ENCODE results near the gene LRRC4C. TPM values are rescaled to one million over a fixed set of nuclear protein-coding genes. Genes with fewer than 3 reads are reported as not detected.

LRRC4C gene
- total RNA-seq, 4 donors from 2014 or later, result 0.19 to 1.1 TPM; not detected in 2

DNA sequence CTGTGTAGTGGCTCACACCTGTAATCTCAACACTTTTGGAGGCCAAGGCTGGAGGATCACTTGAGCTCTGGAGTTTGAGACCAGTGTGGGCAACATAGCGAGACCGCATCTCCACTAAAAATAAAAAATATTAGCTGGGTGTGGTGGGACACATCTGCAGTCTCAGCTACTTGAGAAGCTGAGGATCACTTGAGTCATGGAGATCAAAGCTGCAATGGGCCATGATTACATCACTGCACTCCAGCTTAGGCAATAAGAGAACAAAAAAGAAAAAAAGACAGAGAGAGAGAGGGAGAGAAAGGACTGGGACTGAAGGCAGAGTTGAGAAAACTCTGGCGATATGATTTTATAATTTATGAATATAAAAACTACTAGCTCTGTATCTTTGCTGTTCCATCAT is 473.1 kb downstream of the LRRC4C start:
- 83 to 91% methylated on average over 3 of the region's 3 CpGs for WGBS, 2 donors
- no peak overlapping the region for H3K4me3 ChIP-seq (ENCODE audit: low read depth, poor library complexity, severe bottlenecking)

GRCh38 chr11:40975076-40975475 is 484.4 kb downstream of the LRRC4C start:
- WGBS, 2 donors, result 58 to 63% methylated on average over 2 of the region's 2 CpGs
- DNase-seq (ENCODE audit: low spot score in 2 of 2), result no peak
- H3K4me3 ChIP-seq (ENCODE audit: low read depth, poor library complexity, severe bottlenecking), result no peak overlapping the region
- intact Hi-C loops (cut with DNase I; ENCODE audit: low total_unique reads), result no loop called here
- TF ChIP-seq, protein P1, sequence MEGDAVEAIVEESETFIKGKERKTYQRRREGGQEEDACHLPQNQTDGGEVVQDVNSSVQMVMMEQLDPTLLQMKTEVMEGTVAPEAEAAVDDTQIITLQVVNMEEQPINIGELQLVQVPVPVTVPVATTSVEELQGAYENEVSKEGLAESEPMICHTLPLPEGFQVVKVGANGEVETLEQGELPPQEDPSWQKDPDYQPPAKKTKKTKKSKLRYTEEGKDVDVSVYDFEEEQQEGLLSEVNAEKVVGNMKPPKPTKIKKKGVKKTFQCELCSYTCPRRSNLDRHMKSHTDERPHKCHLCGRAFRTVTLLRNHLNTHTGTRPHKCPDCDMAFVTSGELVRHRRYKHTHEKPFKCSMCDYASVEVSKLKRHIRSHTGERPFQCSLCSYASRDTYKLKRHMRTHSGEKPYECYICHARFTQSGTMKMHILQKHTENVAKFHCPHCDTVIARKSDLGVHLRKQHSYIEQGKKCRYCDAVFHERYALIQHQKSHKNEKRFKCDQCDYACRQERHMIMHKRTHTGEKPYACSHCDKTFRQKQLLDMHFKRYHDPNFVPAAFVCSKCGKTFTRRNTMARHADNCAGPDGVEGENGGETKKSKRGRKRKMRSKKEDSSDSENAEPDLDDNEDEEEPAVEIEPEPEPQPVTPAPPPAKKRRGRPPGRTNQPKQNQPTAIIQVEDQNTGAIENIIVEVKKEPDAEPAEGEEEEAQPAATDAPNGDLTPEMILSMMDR (IDR thresholded peaks at IDR 0.05), result no peak
- no peak for TF ChIP-seq POLR2A (IDR thresholded peaks at IDR 0.05)

More for the DNA sequence above, 473.1 kb downstream of the LRRC4C start:
- intact Hi-C loops (cut with DNase I; ENCODE audit: low total_unique reads), result no loop called here
- DNase-seq (ENCODE audit: low spot score in 2 of 2), result no peak
- no peak for TF ChIP-seq POLR2A (IDR thresholded peaks at IDR 0.05)
- TF ChIP-seq, protein P1 (IDR thresholded peaks at IDR 0.05), result no peak

GRCh38 chr11:40974186-40974795 is 485.2 kb downstream of the LRRC4C start:
- WGBS, 2 donors, result 51 to 53% methylated on average over 3 of the region's 3 CpGs
- TF ChIP-seq, protein P1 (IDR thresholded peaks at IDR 0.05), result no peak
- TF ChIP-seq POLR2A (IDR thresholded peaks at IDR 0.05), result no peak
- intact Hi-C loops (cut with DNase I; ENCODE audit: low total_unique reads), result no loop called here
- DNase-seq (ENCODE audit: low spot score in 2 of 2), result no peak
- no peak overlapping the region for H3K4me3 ChIP-seq (ENCODE audit: low read depth, poor library complexity, severe bottlenecking)

GRCh38 chr11:40958707-40959106 is 500.7 kb downstream of the LRRC4C start:
- no peak for DNase-seq (ENCODE audit: low spot score in 2 of 2)
- H3K4me3 ChIP-seq (ENCODE audit: low read depth, poor library complexity, severe bottlenecking), result no peak overlapping the region
- no peak for TF ChIP-seq POLR2A (IDR thresholded peaks at IDR 0.05)
- TF ChIP-seq, protein P1 (IDR thresholded peaks at IDR 0.05), result no peak
- intact Hi-C loops (cut with DNase I; ENCODE audit: low total_unique reads), result no loop called here

DNA sequence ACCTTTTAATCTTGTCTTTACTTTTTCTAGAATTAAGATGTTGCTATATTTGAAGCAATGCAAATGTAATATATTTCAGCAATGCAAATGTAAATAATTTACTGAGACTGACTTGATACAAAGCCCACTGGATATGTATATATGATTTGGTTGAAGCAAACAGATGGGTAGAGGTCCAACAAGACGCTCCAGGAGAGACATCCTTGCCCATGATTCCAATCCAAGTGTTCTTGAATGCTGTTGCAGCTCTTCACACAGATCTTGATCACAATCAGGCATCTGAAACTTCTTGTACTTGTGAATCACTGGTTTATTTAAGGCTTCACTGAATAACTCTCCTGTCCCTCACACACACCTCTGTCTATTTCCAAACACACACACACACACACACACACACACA is 507.0 kb downstream of the LRRC4C start:
- TF ChIP-seq, protein P1 (IDR thresholded peaks at IDR 0.05), result no peak
- TF ChIP-seq POLR2A (IDR thresholded peaks at IDR 0.05), result no peak
- intact Hi-C loops (cut with DNase I; ENCODE audit: low total_unique reads), result no loop called here
- no peak overlapping the region for H3K4me3 ChIP-seq (ENCODE audit: low read depth, poor library complexity, severe bottlenecking)
- no peak for DNase-seq (ENCODE audit: low spot score in 2 of 2)
- WGBS, 2 donors, result 72 to 78% methylated on average over 1 of the region's 1 CpG

DNA sequence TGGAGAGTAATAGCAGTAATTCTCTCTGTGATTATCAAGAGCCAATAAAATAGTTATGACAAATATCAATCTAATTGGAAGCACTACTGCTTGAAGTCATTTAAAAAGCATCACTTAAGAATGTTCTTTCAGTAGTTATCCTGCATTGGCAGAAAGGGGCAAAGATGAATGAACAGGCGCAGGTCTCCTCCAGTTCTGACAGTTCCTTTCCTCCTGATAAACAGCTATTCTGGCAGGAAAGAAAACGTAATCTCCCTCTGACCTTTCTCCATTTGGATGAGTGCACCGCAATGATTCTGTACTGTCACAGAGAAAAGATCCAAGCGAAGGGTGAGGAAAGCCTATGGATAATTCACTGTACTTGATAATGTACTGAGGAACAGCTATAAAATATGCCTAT is 521.5 kb downstream of the LRRC4C start:
- DNase-seq (ENCODE audit: low spot score in 2 of 2), result no peak
- intact Hi-C loops (cut with DNase I; ENCODE audit: low total_unique reads), result no loop called here
- no peak overlapping the region for H3K4me3 ChIP-seq (ENCODE audit: low read depth, poor library complexity, severe bottlenecking)
- WGBS, 2 donors, result 83 to 84% methylated on average over 4 of the region's 4 CpGs
- TF ChIP-seq, protein P1 (IDR thresholded peaks at IDR 0.05), result no peak
- TF ChIP-seq POLR2A (IDR thresholded peaks at IDR 0.05), result no peak
